ENCODE results near the gene ARHGDIA.

Gene ARHGDIA

DNA sequence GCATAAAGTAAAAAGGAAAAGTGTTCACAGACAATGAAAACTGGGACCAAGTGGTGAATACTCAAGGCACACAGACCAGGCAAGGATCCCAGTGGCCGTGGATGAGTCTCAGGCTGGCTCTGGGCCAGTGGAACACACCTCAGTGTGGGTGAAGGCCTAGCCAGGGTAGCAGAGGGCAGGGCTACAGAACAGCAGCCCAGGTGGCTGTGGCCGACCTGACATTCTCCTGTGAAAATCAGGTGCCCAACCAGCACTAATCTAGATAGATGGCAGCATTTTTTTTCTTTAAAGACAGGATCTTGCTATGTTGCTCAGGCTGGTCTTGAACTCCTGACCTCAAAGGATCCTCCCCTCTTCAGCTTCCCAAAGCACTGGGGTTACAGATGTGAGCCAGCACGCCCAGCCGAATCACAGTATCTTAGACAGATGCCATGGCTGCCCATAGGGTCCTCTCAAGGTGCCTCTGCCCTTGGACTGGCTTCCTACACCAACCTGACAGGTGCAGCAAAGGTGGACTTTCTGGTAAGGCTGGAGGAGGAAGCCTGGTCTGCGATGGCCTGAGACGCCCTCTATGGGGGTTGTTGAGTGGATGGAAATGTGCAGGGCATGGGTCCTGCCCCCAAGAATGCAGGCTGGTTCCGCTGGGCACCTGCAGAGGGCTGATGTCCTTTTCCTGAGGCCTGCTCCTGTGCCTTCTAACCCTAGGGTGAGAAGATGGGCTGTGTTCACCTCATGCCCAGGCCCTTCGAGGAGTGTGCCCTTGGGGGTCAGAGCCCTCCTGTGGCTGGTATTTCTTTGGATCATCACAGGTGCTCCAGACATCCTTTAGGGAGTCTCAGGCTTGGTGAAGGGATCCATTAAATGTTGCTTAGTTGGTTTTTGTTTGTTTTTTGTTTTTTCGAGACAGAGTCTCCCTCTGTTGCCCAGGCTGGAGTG is 7.0 kb downstream of the ARHGDIA start:
- DNase-seq (ENCODE audit: low spot score), result no peak

DNA sequence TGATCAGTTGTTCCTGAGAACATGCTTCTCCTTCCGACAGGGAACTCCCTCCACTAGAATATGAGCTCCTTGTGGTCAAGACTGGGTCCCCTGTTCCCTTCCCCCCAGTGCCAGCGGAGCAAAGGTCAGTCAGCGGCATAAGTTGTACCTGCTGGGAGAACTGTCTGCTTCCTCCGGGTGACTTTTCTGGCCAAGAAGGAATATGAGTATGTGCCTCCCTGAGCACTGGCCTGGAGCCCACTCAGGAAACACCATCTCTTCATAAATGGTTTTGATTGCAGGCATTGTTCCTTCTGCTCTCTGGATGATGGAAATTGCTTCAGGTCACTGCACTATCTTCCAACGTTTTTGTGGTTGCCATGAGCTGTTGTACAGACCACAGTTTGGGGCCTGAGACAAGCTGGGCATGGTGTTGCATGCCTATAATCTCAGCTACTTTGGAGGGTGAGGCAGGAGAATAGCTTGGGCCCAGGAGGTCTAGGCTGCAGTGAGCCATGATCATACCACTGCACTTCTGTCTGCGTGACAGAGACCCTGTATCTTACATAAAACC is 7.9 kb downstream of the ARHGDIA start:
- no peak for DNase-seq (ENCODE audit: low spot score)

DNA sequence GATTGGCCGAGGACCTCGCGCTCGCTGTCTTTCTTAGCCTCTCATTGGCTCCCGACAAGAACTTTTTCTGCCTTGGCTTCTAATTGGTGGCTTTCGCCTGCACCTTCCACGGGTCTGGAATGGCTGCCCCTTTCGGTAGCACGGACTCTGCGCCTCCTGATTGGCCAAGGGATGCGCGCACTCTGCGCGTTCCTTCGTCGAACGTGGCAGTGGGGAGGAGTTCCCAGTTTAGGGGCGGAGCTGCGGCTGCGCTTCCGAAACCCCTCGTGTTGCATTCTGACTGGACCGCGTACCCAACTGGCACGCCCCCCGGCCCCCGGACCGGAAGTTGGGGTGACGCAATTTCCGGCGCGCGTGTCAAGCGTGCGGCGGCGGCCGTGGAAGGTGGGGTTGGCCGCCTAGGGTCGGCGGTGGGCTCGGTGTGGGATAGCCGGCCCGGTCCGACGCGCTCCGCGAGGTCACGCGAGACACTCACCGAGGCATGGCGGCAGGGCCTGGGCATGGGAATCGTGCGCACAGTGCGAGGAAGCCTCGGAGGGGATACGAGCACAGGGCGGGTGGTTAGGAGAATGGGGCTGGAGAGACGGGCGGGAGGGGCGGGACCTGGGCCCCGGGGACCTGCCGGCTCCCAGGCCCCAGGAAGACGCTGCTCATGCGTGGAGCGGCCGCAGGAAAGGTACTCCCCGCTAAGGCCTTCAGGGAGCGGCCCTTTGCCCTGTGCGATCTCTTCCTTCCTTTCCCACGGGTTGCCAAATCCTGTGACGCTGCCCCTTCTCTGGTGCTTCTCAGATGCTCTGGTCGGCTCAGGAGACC is 10.2 kb downstream of the ARHGDIA start:
- peak; percentile 98 for DNase-seq (ENCODE audit: low spot score)

- DNase-seq (ENCODE audit: low spot score), result no peak
Measured at GRCh38 chr17:81859906-81860755, 11.0 kb downstream of the ARHGDIA start, which contains the start of gene P4HB. Gene P4HB (minus strand): TSS chr17:81860535. CDS start chr17:81860471, 64 bp downstream.

DNA sequence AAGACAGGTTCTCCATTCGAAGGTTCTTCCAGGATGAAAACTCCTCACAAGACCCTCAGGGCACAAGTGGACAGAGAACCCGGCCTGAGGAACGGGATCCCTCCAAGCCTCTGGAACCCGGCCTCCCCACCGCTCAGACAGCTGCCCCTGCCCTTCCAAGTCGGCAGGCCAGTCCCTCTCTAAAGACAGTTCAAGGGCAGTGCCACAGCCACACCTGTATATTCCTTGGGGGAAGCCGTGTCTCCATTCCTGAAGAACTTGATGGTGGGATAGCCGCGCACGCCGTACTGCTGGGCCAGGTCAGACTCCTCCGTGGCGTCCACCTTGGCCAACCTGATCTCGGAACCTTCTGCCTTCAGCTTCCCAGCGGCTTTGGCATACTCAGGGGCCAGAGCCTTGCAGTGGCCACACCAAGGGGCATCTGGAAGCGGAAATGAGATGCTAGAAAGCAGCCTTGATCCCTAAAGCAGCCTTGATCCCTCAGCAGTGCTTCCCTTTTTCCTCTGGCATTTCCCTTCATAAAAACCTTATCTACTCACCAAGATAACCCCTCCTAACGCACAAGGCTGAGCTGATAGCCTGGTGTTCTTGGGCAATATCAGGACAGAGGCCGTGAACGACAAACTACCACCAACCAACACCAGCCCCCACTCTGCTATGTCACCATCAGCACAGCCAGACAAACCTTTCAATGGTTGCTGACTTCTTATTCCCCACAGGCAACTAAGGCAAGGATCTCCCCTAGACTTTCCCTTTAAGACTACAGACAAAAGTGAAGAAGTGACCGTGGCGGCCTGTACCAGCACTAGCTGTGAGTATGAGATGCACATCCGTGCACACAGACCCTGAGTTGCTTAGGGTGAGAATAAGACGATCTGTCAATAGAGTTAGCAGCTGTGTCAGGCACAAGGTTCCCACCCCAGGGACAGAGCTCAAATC is 11.9 kb downstream of the ARHGDIA start:
- no peak for DNase-seq (ENCODE audit: low spot score)

DNA sequence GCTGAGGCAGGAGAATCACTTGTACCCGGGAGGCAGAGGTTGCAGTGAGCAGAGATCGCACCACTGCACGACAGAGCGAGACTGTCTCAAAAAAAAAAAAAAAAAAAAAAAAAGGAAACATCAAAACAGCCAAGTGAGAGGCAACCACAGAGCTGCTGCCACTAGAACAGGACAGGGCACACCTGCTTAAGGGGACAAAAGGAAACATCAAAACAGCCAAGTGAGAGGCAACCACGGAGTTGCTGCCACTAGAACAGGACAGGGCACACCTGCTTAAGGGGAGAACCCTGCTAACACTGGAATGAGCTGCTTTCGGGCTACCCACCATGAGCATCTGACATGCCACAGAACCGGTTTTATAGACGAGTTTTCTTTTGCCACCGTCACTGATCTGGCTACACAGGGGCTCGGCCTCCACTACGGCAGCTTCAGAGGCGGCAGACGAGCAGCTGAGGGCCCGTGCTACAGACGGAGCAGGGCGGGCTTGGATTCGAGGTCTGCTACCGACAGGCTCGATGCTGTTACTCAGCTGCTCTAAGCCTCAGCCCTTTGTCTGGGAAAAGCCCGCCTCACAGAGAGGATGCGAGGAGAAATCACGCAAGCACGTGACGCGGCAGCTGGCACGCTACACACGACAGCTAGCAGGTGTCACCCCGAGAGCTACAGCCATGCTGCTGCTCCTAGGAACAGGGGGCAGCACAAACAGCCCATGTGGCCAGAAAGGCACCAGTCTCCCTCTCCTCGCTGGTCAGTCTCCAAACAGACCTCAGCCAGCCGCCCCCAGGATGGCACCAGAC is 12.8 kb downstream of the ARHGDIA start:
- no peak for DNase-seq (ENCODE audit: low spot score)

GRCh38 chr17:81854974-81855774 is 16.0 kb downstream of the ARHGDIA start:
- DNase-seq (ENCODE audit: low spot score), result no peak

GRCh38 chr17:81852237-81852636 is 18.9 kb downstream of the ARHGDIA start:
- no peak for DNase-seq (ENCODE audit: low spot score)

DNA sequence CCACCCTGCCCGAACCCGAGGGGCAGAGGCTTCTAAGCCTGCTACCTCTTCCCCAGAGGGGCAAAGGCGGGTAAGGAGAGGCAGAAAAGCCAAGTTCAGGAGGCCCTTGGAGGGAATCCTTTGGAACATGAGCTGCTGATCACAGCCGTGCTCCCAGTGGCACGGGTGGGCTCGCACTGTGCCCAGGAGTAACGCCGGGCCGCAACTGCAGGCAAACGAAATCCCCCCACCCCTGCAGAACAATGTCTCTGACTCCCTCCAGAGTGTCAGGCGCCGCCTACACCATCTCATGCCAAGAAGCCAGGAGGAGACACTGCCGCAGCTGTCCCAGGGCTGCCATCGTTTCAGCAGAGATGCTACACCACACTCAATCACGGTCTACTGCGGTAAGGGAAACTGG is 19.7 kb downstream of the ARHGDIA start:
- DNase-seq (ENCODE audit: low spot score), result no peak

DNA sequence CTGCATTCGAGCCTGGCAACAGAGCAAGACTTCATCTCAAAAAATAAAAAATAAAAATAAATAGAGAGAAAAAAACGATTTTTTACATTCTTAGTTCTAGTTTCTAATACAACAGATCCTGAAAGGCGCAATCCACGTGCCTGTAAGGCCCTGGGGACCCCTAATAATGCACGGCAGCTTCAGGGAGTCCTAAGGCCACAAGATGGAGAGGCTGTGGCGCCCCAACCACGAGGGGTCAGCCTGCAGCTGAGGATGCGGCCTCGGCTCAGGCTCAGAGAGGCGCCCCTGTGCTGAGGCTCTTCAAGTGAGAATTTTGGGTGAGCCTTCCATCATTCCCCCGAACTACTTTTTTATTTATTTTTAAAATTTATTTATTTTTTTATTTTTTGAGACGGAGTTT is 21.7 kb downstream of the ARHGDIA start:
- DNase-seq (ENCODE audit: low spot score), result no peak

- no peak for DNase-seq (ENCODE audit: low spot score)
Measured at GRCh38 chr17:81846743-81847689, 24.1 kb downstream of the ARHGDIA start.

DNA sequence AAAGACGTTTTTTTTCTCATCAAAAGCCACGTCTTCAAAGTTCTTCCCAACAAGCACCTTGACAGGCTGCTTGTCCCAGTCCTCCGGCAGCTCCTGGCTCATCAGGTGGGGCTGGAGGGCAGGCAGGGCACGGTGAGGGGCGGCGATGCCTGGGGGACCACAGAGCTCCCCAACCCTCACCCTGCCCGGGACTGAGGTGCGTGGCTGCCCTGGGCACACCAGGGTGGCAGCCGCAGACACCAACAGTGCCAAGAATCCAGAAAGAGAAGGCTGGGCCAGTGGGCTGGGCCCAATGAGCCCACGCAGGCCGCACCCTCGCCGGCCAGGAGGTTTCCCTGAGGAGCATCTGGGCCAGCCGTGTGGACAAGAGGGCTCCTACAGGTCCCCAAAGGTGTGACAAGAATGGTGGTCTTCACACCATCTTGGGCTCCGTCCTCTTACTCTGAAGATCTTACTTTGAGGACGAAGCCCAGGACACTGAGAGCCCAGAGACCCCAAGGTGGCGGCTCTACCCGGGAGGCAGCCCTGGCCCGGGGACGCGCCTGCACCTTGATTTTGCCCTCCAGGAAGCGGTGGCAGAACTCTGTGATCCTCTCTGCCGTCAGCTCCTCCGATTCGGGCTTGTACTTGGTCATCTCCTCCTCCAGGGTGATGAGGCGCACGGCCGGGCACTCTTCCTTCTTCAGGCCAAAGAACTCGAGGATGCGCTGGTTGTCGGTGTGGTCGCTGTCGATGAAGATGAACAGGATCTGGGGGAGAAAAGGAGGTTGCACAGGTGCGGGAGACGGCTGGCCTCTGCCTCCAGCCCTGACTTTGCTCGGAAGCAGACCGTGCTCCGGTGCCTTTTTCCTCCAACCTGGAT is 25.0 kb downstream of the ARHGDIA start:
- DNase-seq (ENCODE audit: low spot score), result no peak

- no peak for DNase-seq (ENCODE audit: low spot score)
Measured at GRCh38 chr17:81845361-81845760, 25.8 kb downstream of the ARHGDIA start.

GRCh38 chr17:81844887-81845286 is 26.2 kb downstream of the ARHGDIA start:
- DNase-seq (ENCODE audit: low spot score), result no peak

DNA sequence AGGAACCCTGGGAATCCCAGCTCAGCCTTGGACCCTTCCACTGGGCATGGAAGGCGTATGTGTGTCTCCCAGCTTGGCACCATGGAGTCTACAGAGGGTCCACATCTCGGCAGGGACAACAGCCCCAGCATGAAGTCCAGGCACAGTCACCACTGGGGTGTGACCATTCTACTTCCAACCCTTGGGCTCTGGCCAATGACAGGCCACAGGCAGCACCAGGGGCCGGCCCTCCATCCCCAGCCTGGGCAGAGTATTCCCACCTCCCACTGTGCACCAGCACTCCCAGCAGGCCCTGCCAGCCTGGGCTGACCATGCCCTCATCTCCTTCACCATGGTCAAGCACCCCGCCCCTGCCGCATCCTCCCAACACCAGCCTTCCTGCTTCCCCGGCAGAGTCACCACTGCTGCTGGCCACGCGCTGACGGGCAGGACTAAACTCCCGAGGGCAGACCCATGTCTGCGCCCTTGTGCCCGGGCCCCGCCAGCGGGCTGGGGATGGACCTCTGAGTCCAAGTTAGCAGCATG is 26.7 kb downstream of the ARHGDIA start:
- DNase-seq (ENCODE audit: low spot score), result no peak

GRCh38 chr17:81843713-81844326 is 27.3 kb downstream of the ARHGDIA start:
- DNase-seq (ENCODE audit: low spot score), result no peak

Data from COLO829 (cell line).